Measurements from ENCODE around the gene DUSP16. TPM values are rescaled to one million over a fixed set of nuclear protein-coding genes. Genes with fewer than 3 reads are reported as not detected.

Gene DUSP16
- total RNA-seq, 1 donor from 2014 or later, result 20.4 TPM

- peaks cover 28 to 33% (median 30%) of the 10 kb centered on the region in 3 donors for H3K4me1 ChIP-seq (ENCODE audit: control insufficient read depth in 3 of 3, insufficient read depth in 3 of 3, low read length in 3 of 3)
- H3K27ac ChIP-seq (ENCODE audit: low read depth, low read length), result peak overlapping the region; percentile 17
Observed at GRCh38 chr12:12539028-12539810, 23.4 kb downstream of the DUSP16 start.

DNA sequence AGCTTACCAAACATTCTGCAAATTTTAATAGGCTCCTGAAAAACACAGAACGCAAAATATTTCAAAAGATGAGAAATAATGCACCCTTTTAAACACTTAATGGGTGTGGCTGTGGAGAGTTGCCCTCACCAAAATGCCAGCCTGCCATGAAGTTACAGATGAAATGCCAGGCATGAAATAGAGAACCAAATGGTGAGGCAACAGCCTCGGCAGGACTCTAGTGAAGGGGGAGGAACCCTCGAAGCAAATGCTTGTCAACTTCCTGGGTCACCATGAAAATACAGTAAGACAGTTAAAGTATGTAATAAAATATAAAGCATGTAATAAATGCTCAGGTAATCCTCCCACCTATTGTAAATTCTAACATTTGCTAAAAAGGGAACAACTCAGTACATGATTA is 24.1 kb downstream of the DUSP16 start:
- Histone ChIP-seq H3K9me3 (ENCODE audit: control insufficient read depth in 3 of 3, low read length in 3 of 3) (no peaks in the 10 kb centered on the region), H3K4me1 (ENCODE audit: control insufficient read depth in 3 of 3, insufficient read depth in 3 of 3, low read length in 3 of 3) (peaks cover 35 to 39% (median 37%) of the 10 kb centered on the region in 3 donors), H3K36me3 (ENCODE audit: control insufficient read depth in 3 of 3, insufficient read depth in 3 of 3, low read length in 3 of 3) (no peaks in the 10 kb centered on the region), H3K27ac (ENCODE audit: low read depth, low read length) (peak overlapping the region; percentile 17), H3K4me3 (ENCODE audit: low read length in 3 of 3) (peak overlapping the region in 1 of 3 donors; percentile 25), H3K9ac (ENCODE audit: low read depth in 1 of 3, low read length in 3 of 3) (no peak overlapping the region), H3K27me3 (ENCODE audit: control insufficient read depth in 3 of 3, insufficient read depth in 3 of 3, low read length in 3 of 3) (no peaks in the 10 kb centered on the region)

More at GRCh38 chr12:12539028-12539810, 23.4 kb downstream of the DUSP16 start:
- no peaks in the 10 kb centered on the region for H3K27me3 ChIP-seq (ENCODE audit: control insufficient read depth in 3 of 3, insufficient read depth in 3 of 3, low read length in 3 of 3)
- no peaks in the 10 kb centered on the region for H3K36me3 ChIP-seq (ENCODE audit: control insufficient read depth in 3 of 3, insufficient read depth in 3 of 3, low read length in 3 of 3)
- no peak overlapping the region for H3K9ac ChIP-seq (ENCODE audit: low read depth in 1 of 3, low read length in 3 of 3)
- H3K4me3 ChIP-seq (ENCODE audit: low read length in 3 of 3), result no peak overlapping the region
- no peaks in the 10 kb centered on the region for H3K9me3 ChIP-seq (ENCODE audit: control insufficient read depth in 3 of 3, low read length in 3 of 3)

- no peaks in the 10 kb centered on the region for H3K9me3 ChIP-seq (ENCODE audit: control insufficient read depth in 3 of 3, low read length in 3 of 3)
- no peak overlapping the region for H3K9ac ChIP-seq (ENCODE audit: low read depth in 1 of 3, low read length in 3 of 3)
- H3K27me3 ChIP-seq (ENCODE audit: control insufficient read depth in 3 of 3, insufficient read depth in 3 of 3, low read length in 3 of 3), result no peaks in the 10 kb centered on the region
- no peak overlapping the region for H3K27ac ChIP-seq (ENCODE audit: low read depth, low read length)
- H3K36me3 ChIP-seq (ENCODE audit: control insufficient read depth in 3 of 3, insufficient read depth in 3 of 3, low read length in 3 of 3), result no peaks in the 10 kb centered on the region
- peaks cover 42 to 48% (median 43%) of the 10 kb centered on the region in 3 donors for H3K4me1 ChIP-seq (ENCODE audit: control insufficient read depth in 3 of 3, insufficient read depth in 3 of 3, low read length in 3 of 3)
- H3K4me3 ChIP-seq (ENCODE audit: low read length in 3 of 3), result no peak overlapping the region
Observed at GRCh38 chr12:12537421-12537820, 25.2 kb downstream of the DUSP16 start.

- Histone ChIP-seq H3K36me3 (ENCODE audit: control insufficient read depth in 3 of 3, insufficient read depth in 3 of 3, low read length in 3 of 3) (no peaks in the 10 kb centered on the region), H3K4me3 (ENCODE audit: low read length in 3 of 3) (no peak overlapping the region), H3K27ac (ENCODE audit: low read depth, low read length) (peak overlapping the region; percentile 70), H3K4me1 (ENCODE audit: control insufficient read depth in 3 of 3, insufficient read depth in 3 of 3, low read length in 3 of 3) (peaks cover 43 to 50% (median 48%) of the 10 kb centered on the region in 3 donors), H3K9ac (ENCODE audit: low read depth in 1 of 3, low read length in 3 of 3) (peak overlapping the region in 1 of 3 donors; percentile 43), H3K27me3 (ENCODE audit: control insufficient read depth in 3 of 3, insufficient read depth in 3 of 3, low read length in 3 of 3) (no peaks in the 10 kb centered on the region), H3K9me3 (ENCODE audit: control insufficient read depth in 3 of 3, low read length in 3 of 3) (no peaks in the 10 kb centered on the region)
Observed at GRCh38 chr12:12534975-12535374, 27.7 kb downstream of the DUSP16 start.

- no peaks in the 10 kb centered on the region for H3K36me3 ChIP-seq (ENCODE audit: control insufficient read depth in 3 of 3, insufficient read depth in 3 of 3, low read length in 3 of 3)
- H3K9me3 ChIP-seq (ENCODE audit: control insufficient read depth in 3 of 3, low read length in 3 of 3), result no peaks in the 10 kb centered on the region
- H3K4me1 ChIP-seq (ENCODE audit: control insufficient read depth in 3 of 3, insufficient read depth in 3 of 3, low read length in 3 of 3), result peaks cover 43 to 50% (median 48%) of the 10 kb centered on the region in 3 donors
- H3K9ac ChIP-seq (ENCODE audit: low read depth in 1 of 3, low read length in 3 of 3), result peak overlapping the region in 2 of 3 donors; percentile 36 to 43
- peak overlapping the region; percentile 70 for H3K27ac ChIP-seq (ENCODE audit: low read depth, low read length)
- no peaks in the 10 kb centered on the region for H3K27me3 ChIP-seq (ENCODE audit: control insufficient read depth in 3 of 3, insufficient read depth in 3 of 3, low read length in 3 of 3)
- peak overlapping the region in 1 of 3 donors; percentile 5 for H3K4me3 ChIP-seq (ENCODE audit: low read length in 3 of 3)
Observed at GRCh38 chr12:12534166-12534866, 28.3 kb downstream of the DUSP16 start.

DNA sequence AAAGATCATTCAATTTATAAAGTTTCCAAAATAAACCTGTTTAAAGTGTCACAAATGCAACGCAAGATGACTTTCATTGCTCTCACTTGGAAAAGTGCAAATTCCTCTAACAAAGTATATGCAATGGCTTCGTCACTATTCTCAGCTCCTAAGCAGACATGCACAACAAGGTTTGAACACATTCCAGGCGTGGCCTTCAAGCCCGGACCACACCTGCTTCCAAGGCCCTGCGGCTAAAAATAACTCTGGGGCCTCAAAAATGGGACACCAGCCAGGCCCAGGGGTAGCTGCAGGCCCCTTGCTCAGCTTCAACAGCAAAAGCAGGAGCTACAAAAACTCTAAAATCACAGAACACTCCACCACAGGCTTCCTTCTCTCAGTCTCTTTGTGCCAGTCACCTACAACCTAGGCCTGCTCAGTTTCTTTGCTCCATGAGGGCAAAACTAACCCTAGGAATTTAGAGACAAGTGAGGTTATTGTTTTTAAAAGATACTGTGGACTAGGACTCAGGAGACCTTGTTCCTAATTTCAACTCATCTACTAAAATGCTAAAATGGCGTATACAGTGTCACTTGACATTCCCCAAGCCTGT is 29.3 kb downstream of the DUSP16 start:
- Histone ChIP-seq H3K4me3 (ENCODE audit: low read length in 3 of 3) (no peak overlapping the region), H3K4me1 (ENCODE audit: control insufficient read depth in 3 of 3, insufficient read depth in 3 of 3, low read length in 3 of 3) (peaks cover 42 to 50% (median 42%) of the 10 kb centered on the region in 3 donors), H3K27ac (ENCODE audit: low read depth, low read length) (peak overlapping the region; percentile 70)

GRCh38 chr12:12531194-12531593 is 31.5 kb downstream of the DUSP16 start:
- Histone ChIP-seq H3K27ac (ENCODE audit: low read depth, low read length) (no peak overlapping the region), H3K9ac (ENCODE audit: low read depth in 1 of 3, low read length in 3 of 3) (no peak overlapping the region), H3K9me3 (ENCODE audit: control insufficient read depth in 3 of 3, low read length in 3 of 3) (no peaks in the 10 kb centered on the region), H3K4me3 (ENCODE audit: low read length in 3 of 3) (no peak overlapping the region), H3K27me3 (ENCODE audit: control insufficient read depth in 3 of 3, insufficient read depth in 3 of 3, low read length in 3 of 3) (no peaks in the 10 kb centered on the region), H3K4me1 (ENCODE audit: control insufficient read depth in 3 of 3, insufficient read depth in 3 of 3, low read length in 3 of 3) (peaks cover 39 to 48% (median 40%) of the 10 kb centered on the region in 3 donors), H3K36me3 (ENCODE audit: control insufficient read depth in 3 of 3, insufficient read depth in 3 of 3, low read length in 3 of 3) (no peaks in the 10 kb centered on the region)

More for the DNA sequence above, 29.3 kb downstream of the DUSP16 start:
- H3K36me3 ChIP-seq (ENCODE audit: control insufficient read depth in 3 of 3, insufficient read depth in 3 of 3, low read length in 3 of 3), result no peaks in the 10 kb centered on the region
- H3K9ac ChIP-seq (ENCODE audit: low read depth in 1 of 3, low read length in 3 of 3), result peak overlapping the region; percentile 36 to 57 (median 51)
- no peaks in the 10 kb centered on the region for H3K9me3 ChIP-seq (ENCODE audit: control insufficient read depth in 3 of 3, low read length in 3 of 3)
- no peaks in the 10 kb centered on the region for H3K27me3 ChIP-seq (ENCODE audit: control insufficient read depth in 3 of 3, insufficient read depth in 3 of 3, low read length in 3 of 3)

DNA sequence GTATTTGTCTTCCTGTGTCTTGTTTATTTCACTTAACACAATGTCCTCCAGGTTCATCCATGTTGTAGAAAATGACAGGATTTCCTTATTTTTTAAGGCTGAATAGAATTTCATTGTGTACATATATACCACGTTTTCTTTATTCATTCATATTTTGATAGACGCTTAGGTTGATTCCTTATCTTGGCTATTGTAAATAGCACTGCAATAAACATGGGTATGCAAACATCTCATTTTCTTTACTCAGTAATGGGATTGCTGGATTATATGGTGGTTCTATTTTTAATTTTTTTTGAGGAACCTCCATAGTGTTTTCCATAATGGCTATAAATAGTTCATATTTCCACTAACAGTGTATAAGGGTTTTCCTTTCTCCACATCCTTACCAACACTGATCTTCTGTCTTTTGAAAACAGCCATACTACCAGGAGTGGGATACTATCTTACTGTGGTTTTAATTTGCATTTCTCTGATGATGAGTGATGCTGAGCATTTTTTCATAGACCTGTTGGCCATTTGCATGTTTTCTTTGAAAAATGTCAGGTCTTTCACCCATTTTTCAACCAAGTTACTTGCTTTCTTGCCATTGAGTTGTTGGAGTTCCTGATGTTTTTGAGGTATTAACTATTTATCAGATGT is 32.8 kb downstream of the DUSP16 start:
- Histone ChIP-seq H3K4me3 (ENCODE audit: low read length in 3 of 3) (no peak overlapping the region), H3K4me1 (ENCODE audit: control insufficient read depth in 3 of 3, insufficient read depth in 3 of 3, low read length in 3 of 3) (peaks cover 30 to 39% (median 32%) of the 10 kb centered on the region in 3 donors), H3K36me3 (ENCODE audit: control insufficient read depth in 3 of 3, insufficient read depth in 3 of 3, low read length in 3 of 3) (no peaks in the 10 kb centered on the region), H3K9ac (ENCODE audit: low read depth in 1 of 3, low read length in 3 of 3) (no peak overlapping the region), H3K9me3 (ENCODE audit: control insufficient read depth in 3 of 3, low read length in 3 of 3) (no peaks in the 10 kb centered on the region), H3K27ac (ENCODE audit: low read depth, low read length) (no peak overlapping the region), H3K27me3 (ENCODE audit: control insufficient read depth in 3 of 3, insufficient read depth in 3 of 3, low read length in 3 of 3) (no peaks in the 10 kb centered on the region)

- Histone ChIP-seq H3K4me3 (ENCODE audit: low read length in 3 of 3) (no peak overlapping the region), H3K27ac (ENCODE audit: low read depth, low read length) (no peak overlapping the region), H3K9ac (ENCODE audit: low read depth in 1 of 3, low read length in 3 of 3) (no peak overlapping the region), H3K9me3 (ENCODE audit: control insufficient read depth in 3 of 3, low read length in 3 of 3) (no peaks in the 10 kb centered on the region), H3K36me3 (ENCODE audit: control insufficient read depth in 3 of 3, insufficient read depth in 3 of 3, low read length in 3 of 3) (no peaks in the 10 kb centered on the region), H3K4me1 (ENCODE audit: control insufficient read depth in 3 of 3, insufficient read depth in 3 of 3, low read length in 3 of 3) (peaks cover 20 to 36% (median 29%) of the 10 kb centered on the region in 3 donors), H3K27me3 (ENCODE audit: control insufficient read depth in 3 of 3, insufficient read depth in 3 of 3, low read length in 3 of 3) (no peaks in the 10 kb centered on the region)
Observed at GRCh38 chr12:12528361-12529270, 34.0 kb downstream of the DUSP16 start.

All from skeletal muscle tissue (tissue), 4 donors.